Testis (tissue), 3 donors: ENCODE measurements around the gene NUF2. TPM values are rescaled to one million over a fixed set of nuclear protein-coding genes. Genes with fewer than 3 reads are reported as not detected.

ENCODE experiments used
- DNase-seq: peaks from one replicate; pipeline ENCODE4 v3.0.0-alpha.2; 2019
- H3K27ac ChIP-seq, 2 donors: fragments of 200-600 bp; sonication (generic); one replicate each; pipeline ENCODE4 v1.5.1; 2019
- H3K27me3 ChIP-seq: fragments of 200-600 bp; sonication (generic); one replicate; pipeline ENCODE4 v1.5.1; 2019
- H3K36me3 ChIP-seq: fragments of 200-600 bp; sonication (generic); one replicate; pipeline ENCODE4 v1.5.1; 2017; ENCODE audit warnings: low read depth; ENCODE audit errors: missing control alignments
- H3K4me1 ChIP-seq: fragments of 200-600 bp; sonication (generic); one replicate; pipeline ENCODE4 v1.5.1; 2019
- H3K4me3 ChIP-seq, 2 donors: fragments of 200-600 bp; sonication (generic); one replicate each; pipeline ENCODE4 v1.5.1; 2017 to 2019
- H3K9me3 ChIP-seq: fragments of 200-600 bp; sonication (generic); one replicate; pipeline ENCODE4 v1.5.1; 2017
- CTCF ChIP-seq, 3 experiments: fragments of 450-650 bp in 2 of 3; fragments of 200-600 bp in 1 of 3; sonication (generic) in 1 of 3; IDR thresholded peaks; one replicate each; pipeline ENCODE4 v1.5.1; 2016 to 2019; ENCODE audit warnings: antibody characterized with exemption in 3 of 3, mild to moderate bottlenecking in 2 of 3, moderate library complexity in 1 of 3
- POLR2A ChIP-seq: fragments of 450-650 bp; IDR thresholded peaks from one replicate; pipeline ENCODE4 v1.6.1; 2017; ENCODE audit warnings: antibody characterized with exemption, mild to moderate bottlenecking, moderate library complexity
- WGBS, 2 donors: methylation state at CpG; one replicate each; pipeline ENCODE4 v1.1.5; 2018; 5-methylcytosine and 5-hydroxymethylcytosine counted together
- intact Hi-C: fragments of 100-400 bp; cut with DNase I; formaldehyde crosslinking; loops from one replicate; pipeline ENCODE4 v1.15.1; 2023; ENCODE audit warnings: low total_unique reads
- polyA plus RNA-seq: library from polyadenylated mRNA; stranded (reverse); fragments of 350-450 nt; fragmentation: Illumina TruSeq; extraction: RNeasy Lipid Tissue Mini Kit (QIAGEN cat#74804); gene quantifications from one replicate; pipeline ENCODE4 v1.2.3, GENCODE V29; 2014; ENCODE audit warnings: low read depth, low replicate concordance; ENCODE audit not compliant: insufficient read depth
- total RNA-seq, 2 donors: library from RNA; depleted of rRNA; stranded (reverse); fragments of >200 nt; gene quantifications; one replicate each; pipeline ENCODE4 v1.2.3, GENCODE V29; 2016

Gene NUF2
- total and polyA plus RNA-seq, 3 donors from 2014 or later, result 21.3 to 32.3 (median 24.8) TPM

- no peaks in the 10 kb centered on the region for H3K9me3 ChIP-seq
- intact Hi-C loops, result no loop called here
- no peak for DNase-seq
- H3K27ac ChIP-seq, result peak overlapping the region in 1 of 2 donors; percentile 12
- 36 to 45% methylated on average over 1 of the region's 1 CpG for WGBS, 2 donors
- H3K4me3 ChIP-seq, result no peak overlapping the region
- H3K27me3 ChIP-seq, result no peaks in the 10 kb centered on the region
- no peaks in the 10 kb centered on the region for H3K36me3 ChIP-seq
- H3K4me1 ChIP-seq, result no peaks in the 10 kb centered on the region
- TF ChIP-seq CTCF (IDR thresholded peaks at IDR 0.05) (no peak), POLR2A (no peak)
Measured at GRCh38 chr1:163372576-163372975, 50.8 kb downstream of the NUF2 start.

- H3K9me3 ChIP-seq, result no peaks in the 10 kb centered on the region
- H3K27me3 ChIP-seq, result no peaks in the 10 kb centered on the region
- H3K36me3 ChIP-seq, result no peaks in the 10 kb centered on the region
- H3K4me3 ChIP-seq, result no peak overlapping the region
- 69% methylated on average over 2 of the region's 2 CpGs for WGBS, 2 donors
- no peak overlapping the region for H3K27ac ChIP-seq
- no peak for DNase-seq
- no peaks in the 10 kb centered on the region for H3K4me1 ChIP-seq
- intact Hi-C loops, result no loop called here
- no peak for TF ChIP-seq CTCF (IDR thresholded peaks at IDR 0.05)
- no peak for TF ChIP-seq POLR2A
Measured at GRCh38 chr1:163378554-163378953, 56.8 kb downstream of the NUF2 start.

- no peaks in the 10 kb centered on the region for H3K36me3 ChIP-seq
- H3K4me3 ChIP-seq, result no peak overlapping the region
Measured at GRCh38 chr1:163379801-163380200, 58.0 kb downstream of the NUF2 start.

GRCh38 chr1:163381487-163382184 lies 59.9 kb downstream of the NUF2 start:
- Histone ChIP-seq H3K9me3 (no peaks in the 10 kb centered on the region), H3K27ac (no peak overlapping the region), H3K36me3 (no peaks in the 10 kb centered on the region), H3K27me3 (no peaks in the 10 kb centered on the region), H3K4me3 (no peak overlapping the region), H3K4me1 (no peaks in the 10 kb centered on the region)
- no peak for DNase-seq
- WGBS, 2 donors, result 10 to 22% methylated on average over 2 of the region's 2 CpGs
- intact Hi-C loops, result no loop called here
- TF ChIP-seq CTCF (IDR thresholded peaks at IDR 0.05) (no peak), POLR2A (no peak)

More at GRCh38 chr1:163379801-163380200, 58.0 kb downstream of the NUF2 start:
- no peak for TF ChIP-seq CTCF (IDR thresholded peaks at IDR 0.05)
- no peak for TF ChIP-seq POLR2A
- no peaks in the 10 kb centered on the region for H3K4me1 ChIP-seq
- H3K27ac ChIP-seq, result no peak overlapping the region
- intact Hi-C loops, result no loop called here
- no peaks in the 10 kb centered on the region for H3K9me3 ChIP-seq
- WGBS, 2 donors, result 94 to 97% methylated on average over 4 of the region's 4 CpGs
- DNase-seq, result no peak
- H3K27me3 ChIP-seq, result no peaks in the 10 kb centered on the region

- no peak for DNase-seq
- intact Hi-C loops, result no loop called here
- no peaks in the 10 kb centered on the region for H3K27me3 ChIP-seq
- H3K9me3 ChIP-seq, result no peaks in the 10 kb centered on the region
- no peaks in the 10 kb centered on the region for H3K4me1 ChIP-seq
- no peaks in the 10 kb centered on the region for H3K36me3 ChIP-seq
- WGBS, 2 donors, result 83 to 85% methylated on average over 4 of the region's 4 CpGs
- H3K27ac ChIP-seq, result no peak overlapping the region
- H3K4me3 ChIP-seq, result no peak overlapping the region
- no peak for TF ChIP-seq POLR2A
- no peak for TF ChIP-seq CTCF (IDR thresholded peaks at IDR 0.05)
Measured at GRCh38 chr1:163382395-163382794, 60.6 kb downstream of the NUF2 start.
